GM18873 (cell line): ENCODE results near the gene TMTC1.

ENCODE experiments used
- ATAC-seq: cut with Tn5 transposase; IDR thresholded peaks from one replicate; pipeline ENCODE4 v1.9.1; 2021; ENCODE audit warnings: mild to moderate bottlenecking, moderate library complexity, moderate number of reproducible peaks; ENCODE audit not compliant: unreplicated experiment, low FRiP score

Gene TMTC1

DNA sequence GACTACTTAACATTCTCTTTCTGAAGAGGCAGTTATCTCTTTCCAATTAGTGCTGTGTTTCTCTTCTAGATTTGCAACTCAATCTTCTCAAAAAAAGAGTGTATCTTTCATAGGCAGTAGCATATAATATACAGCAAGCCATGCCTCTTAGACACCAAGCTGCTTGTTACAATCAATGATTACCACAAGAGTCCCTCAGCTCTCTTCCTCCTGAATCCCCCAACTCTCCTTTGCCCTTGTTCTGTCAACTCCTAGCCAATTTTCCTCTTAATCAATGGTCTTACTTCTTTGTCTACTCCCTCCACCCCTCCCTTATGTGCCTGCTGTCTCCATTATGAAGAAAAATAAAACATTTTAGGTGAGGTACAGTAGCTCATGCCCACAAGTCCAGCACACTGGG, 2.6 kb downstream of the TMTC1 start:
- no peak for ATAC-seq

DNA sequence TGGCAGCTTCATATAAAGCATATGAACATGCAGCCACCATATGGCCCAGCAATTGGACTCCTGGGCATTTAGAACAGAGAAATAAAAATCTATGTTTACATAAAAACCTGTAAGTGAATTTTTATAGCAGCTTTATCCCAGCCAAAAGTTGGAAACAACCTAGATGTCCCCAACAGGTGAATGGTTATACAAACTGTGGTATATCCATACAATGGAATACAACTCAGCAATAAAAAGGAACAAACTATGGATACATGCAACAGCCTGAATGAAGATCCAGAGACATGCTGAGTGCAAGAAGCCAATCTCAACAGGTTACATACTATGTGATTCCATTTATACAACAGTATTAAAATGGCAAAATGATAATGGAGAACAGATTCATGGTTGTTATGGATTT, 3.7 kb downstream of the TMTC1 start:
- no peak for ATAC-seq

DNA sequence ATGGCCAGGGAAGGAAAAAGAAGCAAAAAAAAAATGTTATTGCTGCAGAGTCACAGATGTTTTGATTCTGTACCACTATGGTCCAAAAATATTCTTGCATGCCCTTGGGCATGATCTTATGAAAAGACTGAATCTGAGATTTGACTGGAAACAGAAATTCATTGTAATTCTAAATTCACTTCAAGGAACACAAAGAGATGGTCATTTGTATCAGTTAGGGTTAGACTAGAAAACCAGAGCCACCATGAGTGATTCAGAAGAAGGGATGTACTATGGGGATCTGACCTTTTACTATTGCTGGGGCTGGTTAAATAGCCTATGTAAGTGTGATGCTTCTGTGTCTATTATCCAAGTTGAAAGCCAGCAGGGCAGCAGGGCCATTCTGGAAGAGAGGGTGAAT, 5.2 kb downstream of the TMTC1 start:
- no peak for ATAC-seq

DNA sequence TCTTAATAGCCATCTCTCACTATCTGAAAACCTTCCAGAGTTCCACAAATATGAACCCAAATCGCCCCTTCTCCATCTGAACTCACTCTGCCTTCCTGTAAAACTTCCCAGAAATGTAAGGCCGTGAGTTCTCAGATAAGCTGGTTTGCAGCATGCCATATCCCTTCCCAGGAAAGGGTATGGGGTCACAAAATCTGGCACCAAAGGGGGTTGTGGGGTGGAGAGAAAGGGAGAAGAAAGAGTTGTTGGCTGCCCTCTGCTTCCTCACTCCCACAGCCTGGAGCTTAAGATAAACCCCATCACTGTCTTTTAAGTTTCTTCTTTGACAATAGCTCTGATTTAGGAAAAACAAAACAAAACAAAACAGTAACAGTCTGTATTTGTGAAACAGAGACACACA, 10.7 kb downstream of the TMTC1 start:
- no peak for ATAC-seq

DNA sequence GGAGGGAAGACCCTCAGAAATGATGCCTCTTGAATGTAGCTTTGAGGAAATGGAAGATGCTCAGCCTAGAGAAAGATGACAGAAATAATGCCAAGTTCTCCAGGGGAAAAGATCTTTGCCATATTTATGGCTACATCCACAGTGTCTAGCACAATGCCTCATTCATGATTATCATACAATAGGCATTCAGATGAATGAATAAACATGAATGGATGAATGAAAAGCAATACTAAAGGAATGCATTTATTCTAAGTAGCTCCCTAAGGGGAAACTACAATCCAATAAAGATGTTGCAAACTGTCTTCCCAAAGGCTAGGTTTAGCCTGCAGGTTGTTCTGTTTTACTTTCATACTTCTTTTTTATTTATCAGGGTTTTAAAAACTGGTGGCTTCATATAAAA, 12.0 kb downstream of the TMTC1 start:
- no peak for ATAC-seq

DNA sequence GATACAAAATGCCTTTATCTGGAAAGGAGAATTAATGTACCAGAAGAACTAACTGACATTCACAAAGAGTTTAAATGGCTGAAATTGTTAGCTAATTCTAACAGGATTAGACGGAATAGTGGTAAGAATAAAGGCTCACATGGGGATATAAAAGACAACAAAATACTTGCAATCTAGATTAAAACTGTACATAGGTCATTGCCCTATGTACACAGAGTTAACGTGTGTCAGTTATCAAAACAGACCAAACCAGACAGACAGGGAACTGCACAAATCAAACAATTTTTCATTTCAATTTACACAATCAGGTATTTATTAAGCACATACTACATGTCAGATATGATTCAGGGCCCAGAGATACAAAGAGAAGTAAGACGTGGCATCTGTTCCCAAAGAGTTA, 12.6 kb downstream of the TMTC1 start:
- no peak for ATAC-seq

DNA sequence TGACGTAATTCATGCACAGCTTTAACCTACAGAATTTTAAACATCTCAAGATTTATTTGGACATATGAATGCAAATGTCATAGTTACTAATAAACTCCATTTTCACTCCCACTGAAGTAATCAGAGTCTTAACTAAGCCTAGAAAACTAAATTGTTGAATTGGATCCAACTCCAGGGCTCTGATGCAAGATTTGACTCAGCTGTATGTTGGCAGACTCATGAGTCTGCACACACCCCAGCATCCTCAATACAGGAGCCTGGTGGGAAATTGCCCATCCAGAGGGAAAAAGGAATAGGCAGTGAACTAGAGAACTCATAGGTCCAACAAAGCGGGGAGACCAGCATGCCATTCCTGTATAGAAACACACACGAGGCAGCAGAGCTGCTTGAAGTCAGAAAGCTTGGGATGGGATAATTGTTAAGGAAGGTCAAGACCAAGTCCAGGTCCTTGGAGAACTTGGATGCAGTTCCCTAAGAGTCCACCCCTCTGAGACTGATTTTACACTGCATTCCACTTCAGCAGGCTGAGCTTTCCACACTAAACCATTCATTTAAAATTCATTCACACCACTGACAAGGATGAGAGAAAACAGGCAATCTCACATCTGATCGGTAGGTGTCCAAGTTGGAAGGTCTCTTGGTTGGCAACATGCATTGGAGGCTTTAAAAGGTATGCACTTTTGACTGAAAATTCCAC, 14.4 kb downstream of the TMTC1 start:
- no peak for ATAC-seq

DNA sequence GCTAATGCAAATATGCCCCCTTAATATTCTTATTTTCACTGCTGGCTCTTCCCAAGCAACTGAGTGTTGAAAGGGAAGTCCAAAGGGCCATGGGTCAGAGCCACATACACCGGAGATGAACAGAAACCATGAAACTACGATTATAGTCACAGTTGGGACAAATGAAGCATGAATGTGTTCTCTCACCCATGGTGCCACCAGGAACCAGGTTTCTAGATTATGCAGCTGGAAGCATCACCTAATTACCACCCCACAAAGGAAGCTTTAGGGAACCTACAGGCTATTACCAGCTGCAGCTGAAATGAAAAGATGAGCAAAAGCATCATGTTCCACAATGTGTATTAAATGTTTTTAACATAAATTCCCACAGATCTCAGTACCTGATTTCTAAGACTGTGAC, 15.4 kb downstream of the TMTC1 start:
- no peak for ATAC-seq

DNA sequence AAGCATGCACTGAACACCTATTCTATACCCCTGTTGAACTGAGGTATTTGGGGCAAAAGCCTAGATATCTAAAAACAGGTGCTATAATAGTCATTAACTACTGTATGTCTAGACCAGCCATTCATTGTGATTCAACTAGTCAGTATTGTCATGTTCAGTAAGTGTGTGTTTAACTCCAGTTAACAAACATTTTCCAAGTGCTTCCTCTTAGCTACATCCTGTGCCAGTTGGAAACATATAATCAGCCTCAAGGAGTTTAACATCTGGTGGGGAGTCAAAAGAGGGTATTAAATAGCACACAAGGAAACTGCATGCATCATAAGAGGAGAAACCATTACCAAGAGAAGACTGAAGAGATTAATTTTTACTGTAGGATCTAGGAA, 20.4 kb downstream of the TMTC1 start:
- ATAC-seq, result no peak

DNA sequence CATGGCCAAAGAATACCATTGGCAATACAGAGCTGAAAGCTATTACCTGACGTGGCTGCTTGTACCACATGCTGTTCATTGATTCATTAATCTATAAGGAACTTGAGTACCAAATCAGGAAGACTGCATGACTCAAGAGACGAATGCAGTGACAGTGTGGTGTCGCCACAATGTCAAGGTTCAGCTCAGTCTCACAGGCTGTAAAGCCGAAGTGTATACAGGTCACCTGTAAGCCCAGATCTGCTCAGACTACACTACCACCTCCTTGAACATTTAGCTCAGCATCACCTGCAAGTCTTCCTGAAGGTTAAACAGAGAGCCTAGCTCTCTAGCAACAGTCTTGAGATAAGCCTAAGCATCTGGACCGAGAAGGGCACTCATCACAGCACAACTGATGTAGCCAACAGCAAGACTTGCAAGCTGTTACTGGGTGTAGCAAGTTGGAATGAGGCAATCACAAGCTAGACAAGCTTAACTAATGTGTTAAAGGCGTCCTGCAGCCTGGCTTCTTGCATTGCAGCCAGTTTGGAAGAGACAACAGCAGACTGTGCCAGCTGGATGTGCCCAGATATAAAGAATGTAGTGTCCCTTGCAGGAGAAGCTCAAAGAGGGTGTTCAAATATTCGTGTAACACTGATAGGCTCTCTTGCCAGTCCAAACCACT, 21.0 kb downstream of the TMTC1 start:
- ATAC-seq, result no peak

DNA sequence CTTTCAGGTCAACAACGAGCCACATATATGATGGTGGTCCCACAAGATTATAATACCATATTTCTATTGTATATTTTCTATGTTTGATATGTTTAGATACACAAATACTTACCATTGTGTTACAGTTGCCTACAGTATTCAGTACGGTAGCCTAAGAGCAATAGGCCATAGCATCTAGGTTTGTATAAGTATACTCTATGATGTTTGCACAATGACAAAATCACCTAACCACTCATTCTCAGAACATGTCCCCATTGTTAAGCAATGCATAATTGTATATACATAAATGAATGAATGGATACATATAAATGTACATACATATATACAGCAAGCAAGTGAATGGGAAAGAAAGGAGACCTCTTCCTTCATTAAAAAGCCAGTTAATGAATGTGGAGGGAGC, 23.8 kb downstream of the TMTC1 start:
- no peak for ATAC-seq

DNA sequence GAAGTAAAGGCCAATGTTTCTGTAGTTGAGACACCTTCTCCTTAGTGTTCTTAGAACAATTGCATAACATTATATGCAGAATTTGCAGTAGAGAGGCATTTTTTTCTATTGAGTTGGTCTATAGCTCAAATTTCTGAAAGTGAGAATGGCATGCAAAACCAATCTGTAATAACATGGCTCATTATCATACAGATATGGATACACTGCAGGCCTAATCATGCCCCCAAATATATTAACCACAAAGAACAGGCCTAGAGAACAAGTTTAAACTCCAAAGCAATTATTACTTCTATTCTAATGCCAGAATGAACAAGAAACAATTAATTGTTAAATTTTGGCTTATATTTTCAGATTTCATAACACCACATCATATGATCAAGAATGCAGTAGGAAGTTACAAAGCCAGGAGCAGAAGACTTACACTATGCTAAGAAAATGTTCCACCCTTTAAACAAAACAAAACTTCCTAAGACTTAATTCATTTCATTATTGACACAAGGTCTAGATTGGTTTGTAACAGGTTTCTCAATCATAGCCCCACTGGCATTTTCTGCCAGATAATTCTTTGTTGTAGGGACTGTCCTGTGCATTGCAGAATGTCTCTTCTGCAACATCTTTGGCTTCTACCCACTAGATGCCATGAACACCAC, 26.9 kb downstream of the TMTC1 start:
- ATAC-seq, result no peak

DNA sequence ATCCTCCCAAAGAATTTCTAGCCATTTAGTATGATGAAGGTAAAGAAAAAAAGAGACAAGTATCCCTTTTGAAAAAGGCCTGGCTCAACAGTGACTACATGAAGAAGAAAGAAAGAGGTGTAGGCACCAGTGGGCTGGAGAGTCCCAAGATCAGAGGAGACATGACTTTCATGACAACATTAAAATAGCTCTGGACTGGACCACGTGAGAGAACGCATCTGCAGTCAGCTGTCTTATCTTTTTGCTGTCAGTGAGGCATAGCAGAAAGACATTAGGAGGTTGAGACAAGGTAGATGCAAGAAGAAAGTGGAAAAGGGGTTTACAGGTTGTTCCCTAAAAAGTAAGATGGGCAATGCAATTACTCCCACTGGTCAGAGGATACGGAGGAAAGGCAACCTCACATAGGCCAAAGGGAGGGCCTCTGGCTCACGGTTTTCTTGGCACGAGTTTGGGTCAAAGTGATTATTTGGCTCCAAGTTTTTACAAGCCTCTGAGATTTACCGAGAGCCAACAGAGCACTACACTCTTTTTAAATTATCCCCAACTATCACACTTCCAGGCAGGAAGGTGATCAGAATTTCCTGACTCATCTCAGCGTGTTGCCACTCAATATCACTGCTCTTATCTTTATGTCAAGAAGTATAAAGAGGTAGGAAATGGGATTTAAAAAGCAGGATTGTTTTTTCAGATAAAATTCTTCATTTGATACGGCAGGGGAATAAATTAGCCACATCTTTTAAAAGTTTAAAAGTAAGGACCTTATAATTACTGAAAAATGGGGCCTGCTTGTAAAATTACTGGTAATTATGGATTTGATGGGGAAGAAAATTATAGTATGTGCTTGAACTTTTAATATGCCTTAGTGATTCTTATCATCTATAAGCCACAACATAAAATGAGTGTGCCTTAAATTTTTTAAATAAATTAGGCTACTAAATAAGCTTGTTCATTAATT, 29.2 kb downstream of the TMTC1 start:
- no peak for ATAC-seq

DNA sequence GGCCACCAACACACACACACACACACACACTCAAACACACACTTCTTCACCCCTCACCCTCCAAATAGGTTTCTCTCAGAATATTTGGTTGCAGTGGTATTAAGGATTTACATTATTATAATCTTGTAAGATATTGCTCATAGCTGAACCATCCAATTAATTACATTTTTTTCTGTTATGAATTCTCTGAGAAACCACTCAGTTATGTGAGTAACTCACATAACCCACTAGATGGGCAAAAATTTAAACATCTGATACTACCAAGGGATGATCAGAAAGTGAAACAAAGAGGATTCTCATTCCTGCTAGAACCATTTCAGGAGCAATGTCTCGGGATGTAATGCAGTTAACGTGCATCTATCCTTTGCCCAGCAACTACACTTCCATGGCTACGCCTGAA, 31.6 kb downstream of the TMTC1 start:
- no peak for ATAC-seq

DNA sequence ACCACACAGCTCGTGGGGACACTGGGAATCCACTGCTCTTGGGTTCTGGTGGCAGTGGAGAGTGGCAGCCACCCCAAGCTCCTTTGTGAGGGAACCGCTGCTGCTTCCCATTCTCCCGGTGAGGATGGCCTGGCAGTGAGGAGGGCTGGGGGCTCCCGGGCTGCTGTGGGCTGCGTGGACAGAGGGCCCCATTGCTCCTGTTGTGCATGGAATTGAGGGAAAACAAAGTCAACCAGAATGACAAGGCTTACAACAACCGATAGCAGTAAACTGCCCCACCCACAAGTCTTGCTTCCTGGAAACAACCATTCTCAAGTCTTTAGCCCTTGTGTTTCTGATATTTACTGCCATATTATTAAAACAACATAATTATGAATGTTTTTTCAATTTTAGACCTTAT, 32.1 kb downstream of the TMTC1 start:
- ATAC-seq, result no peak

DNA sequence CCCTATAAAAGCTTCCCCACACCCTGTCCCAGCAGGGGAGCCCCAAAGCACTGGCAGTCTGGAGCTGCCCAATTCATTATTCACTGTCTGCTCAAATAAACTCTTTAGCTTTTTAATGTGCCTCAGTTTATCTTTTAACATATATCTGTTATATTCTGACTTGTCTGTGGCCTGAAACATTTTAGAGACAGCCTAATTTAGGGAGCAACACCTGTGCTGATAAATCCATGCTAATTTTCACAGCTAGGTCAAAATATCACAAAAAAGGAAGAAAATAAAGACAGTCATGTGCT, 32.9 kb downstream of the TMTC1 start:
- ATAC-seq, result no peak

DNA sequence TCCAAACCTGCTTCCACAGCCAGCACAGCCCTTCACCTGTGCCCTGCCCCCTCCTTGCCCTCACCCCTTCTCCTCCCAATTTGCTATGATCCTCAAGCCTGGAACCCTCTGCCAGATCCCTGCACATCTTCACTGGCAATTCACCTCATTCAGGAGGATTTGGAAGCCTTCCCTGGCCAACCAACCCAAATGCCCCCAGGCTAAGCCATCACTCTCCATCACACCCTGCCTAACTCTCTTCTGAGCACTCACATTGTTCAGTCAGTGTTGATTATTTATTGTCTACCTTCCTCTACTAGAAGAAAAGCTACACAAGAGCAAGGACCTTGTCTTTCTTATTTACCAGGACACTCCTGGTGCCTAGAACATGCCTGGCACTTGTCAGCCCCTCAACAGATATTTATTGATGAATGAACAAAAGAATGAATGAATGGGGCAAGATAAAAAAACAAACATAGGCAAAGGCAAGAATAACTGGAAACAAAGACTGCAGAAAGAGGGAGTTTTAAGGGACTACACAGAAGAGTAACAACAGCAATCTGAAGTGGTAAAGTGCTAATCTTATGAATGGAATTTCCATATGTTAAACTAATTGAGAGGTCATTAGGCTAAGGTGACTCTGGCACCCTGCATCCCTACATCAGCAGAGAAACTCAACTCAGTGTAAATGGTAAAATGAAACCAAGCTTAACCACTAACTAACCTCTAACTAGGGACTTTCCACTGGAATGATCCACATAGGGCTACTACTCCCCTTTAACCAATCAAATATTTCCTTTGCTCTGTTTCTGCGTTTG, 33.4 kb downstream of the TMTC1 start:
- ATAC-seq, result peak; percentile 98

DNA sequence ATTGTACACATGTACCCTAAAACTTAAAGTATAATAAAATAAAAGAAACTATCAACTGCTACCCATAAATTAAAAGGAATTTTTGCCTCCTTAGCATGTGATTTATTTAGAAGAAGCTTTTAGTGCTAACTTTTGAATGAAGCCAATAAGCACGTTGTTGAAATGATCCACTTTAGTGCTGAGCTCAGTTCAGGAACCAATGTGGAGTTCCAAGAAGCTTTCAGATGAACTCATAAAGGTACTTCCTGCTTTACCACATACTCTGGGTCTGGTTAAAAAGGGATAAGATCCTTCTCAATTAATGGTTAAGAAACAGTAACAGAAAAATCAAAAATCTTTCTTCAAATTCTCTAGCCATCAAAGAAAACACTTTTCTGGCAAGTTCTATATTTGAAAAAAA, 39.4 kb downstream of the TMTC1 start:
- no peak for ATAC-seq

DNA sequence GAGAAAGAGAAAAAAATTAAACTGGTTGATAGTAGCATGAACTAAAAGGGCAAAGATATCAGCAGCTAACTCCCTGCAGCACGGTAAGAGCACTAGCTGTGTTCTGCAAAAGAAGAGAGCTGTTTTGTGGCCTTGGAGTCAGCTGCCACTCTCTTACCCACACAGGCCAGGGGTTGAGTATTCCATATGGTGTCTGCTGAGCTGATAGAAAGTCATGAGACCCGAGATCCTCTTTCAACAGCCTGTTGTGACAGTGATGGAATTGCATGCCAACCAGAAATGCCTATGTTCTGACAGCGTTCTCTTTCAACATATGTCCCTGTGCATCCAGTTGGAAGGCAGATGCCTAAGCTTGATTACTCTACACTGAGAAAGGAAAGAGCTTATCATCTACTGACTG, 39.9 kb downstream of the TMTC1 start:
- no peak for ATAC-seq

DNA sequence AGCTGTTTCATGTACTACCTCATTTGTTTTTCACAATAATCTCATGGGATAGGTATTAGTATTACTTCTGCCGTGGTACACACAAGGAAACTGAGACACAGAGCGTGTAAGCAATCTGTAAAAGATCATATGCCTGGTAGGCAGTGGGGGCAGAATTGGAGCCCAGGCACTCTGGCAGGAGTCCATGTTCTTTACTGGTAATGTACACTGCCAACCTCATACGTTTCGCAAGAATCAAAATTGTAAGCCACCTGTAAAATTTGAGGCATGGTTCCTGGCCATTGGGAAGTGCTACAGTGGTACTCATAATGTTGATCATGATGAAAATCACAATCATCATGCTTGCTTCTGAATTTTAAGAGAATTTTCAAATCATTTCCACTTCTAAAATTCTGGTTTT, 40.7 kb downstream of the TMTC1 start:
- ATAC-seq, result no peak
